Measurements from ENCODE around the gene TTLL10. TPM values are rescaled to one million over a fixed set of nuclear protein-coding genes. Genes with fewer than 3 reads are reported as not detected.

The TTLL10 gene
- polyA plus RNA-seq, 4 donors = 0.41 to 1.1 (median 0.63) TPM

DNA sequence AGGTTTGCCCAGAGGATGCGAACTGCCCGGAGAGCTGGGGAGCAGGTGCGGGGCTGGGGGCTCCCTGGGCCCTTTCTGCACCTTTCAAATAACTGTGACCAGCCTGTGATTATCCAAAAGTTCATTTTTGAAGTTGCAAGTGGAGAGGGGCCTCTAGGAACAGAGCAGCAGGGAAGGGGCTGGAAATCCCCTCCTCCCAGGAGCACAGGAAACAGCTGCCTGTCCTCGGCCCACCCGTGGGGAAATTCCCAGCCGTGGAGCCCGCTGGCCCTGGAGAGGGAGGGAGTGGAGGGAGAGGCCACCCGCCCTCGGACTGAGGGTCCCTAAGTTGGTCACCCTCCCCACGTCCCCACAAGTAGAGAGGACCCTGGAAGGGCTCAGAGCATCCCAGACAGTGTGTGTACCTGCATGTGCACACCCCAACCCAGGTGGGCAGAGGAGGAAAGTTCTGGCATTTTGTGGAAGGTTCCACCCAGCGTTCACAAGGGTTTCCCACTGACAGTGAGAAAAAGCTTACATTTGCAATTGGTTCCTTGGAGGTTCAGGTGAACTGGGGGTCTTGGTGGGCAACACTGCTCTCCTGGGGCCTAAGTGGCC lies 41.5 kb downstream of the TTLL10 start:
- DNase-seq (ENCODE audit: low read depth in 4 of 4, low spot score in 2 of 4) = no peak

DNA sequence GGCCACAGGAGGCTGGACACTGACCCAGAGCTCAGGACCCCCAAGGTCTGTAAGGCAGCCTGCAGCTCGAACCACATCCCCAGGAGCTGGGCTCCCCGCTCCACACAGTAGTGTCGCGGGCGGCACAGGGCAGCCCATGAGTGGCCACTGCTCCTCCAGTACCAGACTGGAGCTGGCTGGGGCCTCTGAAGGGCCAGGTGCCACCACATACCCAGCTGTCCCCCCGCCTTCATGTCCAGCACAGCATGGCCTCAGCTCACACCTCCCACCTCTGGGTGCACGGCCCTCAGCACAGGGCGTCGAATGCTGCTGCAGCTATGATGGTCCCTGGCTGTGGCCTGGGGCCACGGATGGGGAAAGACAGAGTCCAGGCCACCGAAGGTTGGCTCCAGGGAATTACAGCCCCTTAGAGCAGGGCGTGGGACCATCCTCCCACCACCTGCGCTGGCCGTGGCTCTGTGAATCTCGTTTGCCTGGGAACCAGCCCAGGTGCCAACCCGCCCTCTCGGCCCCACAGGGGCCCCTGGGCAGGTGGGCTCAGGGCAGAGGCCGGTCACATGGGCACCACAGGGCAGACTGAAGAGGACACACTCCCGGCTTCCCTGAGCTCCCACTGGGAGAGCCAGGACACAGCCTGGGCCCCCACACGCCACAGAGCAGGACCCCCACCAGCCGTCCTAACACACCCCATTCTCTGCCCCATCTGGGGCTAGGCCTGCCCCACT lies 42.4 kb downstream of the TTLL10 start:
- DNase-seq (ENCODE audit: low read depth in 4 of 4, low spot score in 2 of 4) = no peak

DNA sequence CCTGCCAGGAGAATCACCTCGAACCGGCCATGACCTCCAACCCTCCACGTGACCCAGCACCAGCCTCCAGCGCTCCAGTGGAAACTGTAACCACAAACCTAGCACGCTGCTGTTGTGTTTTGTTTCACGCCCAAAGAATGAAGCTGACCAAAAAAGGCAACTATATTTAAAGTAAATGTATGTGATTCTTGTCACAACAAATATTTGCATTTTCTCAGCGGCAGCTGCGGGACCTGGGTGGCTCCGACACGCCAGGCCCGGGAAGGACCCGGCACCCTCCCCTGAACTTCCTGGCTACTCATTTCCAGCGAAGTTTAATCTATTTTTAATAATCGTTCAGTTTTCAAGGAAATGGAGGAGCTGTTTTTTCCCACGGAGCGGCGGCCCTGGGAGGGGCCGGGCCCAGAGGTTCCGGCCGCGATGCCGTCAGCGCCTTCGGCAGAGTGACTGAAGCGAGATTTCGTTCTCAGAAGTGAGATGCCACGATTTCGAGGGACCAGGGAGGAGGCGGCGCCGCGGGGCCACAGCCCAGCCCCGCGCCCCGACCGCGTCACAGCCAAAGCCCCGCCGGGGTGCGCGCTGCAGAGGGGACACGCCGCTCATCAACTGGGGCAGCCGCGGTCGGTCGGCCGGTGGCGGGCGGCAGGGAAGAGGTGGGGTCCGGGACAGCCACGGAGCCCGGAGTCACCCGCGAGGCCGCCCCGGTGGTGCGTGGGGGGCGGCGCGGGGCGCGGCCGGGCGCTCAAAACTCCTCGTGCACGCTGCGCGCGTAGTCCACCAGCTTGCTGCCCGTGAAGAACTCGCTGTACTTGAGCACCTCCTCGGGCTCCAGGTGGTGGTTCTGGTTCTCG lies 43.3 kb downstream of the TTLL10 start:
- no peak for DNase-seq (ENCODE audit: low read depth in 4 of 4, low spot score in 2 of 4)

DNA sequence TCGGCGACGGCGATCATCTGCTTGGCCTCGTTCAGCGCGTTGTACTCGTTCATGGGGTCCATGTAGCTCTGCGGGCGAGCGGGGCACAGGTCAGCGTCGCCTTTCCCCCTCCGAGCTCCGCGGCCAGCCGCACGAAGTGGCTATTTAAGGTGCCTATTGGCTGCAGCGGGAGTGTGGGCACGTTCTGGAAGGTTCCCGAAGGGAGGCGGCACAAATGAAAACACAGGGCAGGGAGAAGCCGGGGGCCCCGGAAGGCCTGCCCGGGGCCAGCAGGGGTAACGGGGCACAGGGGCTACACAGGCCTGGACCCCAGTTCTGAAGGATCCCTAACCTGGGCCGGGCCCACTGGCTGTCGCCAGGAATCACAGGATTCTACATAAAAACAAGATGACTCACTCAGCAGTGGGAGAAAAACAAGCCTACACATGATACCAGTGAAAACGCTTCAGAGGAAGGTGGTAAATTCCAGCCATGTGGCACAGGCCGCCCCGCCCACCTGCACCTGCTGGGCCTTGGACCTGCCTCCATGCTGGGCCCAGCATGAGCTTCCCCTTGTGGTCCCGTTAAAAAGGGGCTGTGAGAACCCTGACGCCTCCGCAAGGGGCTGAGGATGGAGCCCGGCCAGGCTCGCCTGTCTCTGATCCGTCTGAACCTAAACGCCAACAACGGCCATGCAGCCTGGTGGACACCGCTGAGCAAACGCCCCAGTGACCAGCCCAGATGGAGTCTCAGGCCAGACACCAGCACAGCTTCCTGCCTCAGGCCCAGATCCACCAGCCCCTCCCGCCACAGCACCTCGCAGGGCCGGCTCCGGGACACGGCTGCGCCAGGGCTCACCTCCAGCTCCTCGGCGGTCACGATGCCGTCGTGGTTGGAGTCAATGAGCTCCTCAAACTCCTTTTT lies 44.2 kb downstream of the TTLL10 start:
- DNase-seq (ENCODE audit: low read depth in 4 of 4, low spot score in 2 of 4) = no peak

DNA sequence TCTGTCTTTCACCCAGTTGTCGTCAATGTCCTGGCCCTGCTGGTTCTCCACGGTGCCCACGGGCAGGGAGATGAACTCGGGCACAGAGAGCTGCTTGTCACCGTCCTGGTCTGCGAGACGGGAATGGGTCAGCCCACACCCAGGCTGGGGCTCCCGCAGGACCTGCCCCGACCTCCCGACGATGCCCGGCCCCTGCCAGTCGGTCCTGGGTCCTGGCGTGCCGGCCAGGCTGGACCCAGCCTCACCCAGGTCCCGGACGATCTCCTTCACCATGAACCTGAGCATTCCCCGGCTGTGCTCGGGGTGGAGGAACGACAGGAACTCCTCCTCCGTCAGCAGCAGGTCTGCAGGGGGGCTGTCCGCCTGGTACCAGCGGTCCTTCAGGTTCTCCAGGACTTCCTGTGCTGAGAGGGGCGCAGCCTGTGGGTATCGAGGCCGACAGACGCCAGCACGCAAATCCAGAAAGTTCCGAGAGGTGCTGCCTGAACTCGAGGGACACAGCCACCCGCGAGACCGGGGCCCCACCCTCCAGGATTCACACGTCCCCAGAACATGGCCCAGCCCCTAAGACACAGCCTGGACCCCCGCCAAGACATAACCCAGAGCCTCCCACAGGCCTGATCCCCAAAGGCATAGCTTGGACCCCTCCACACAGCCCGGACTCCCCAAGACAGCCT lies 45.0 kb downstream of the TTLL10 start:
- DNase-seq (ENCODE audit: low read depth in 4 of 4, low spot score in 2 of 4) = no peak

DNA sequence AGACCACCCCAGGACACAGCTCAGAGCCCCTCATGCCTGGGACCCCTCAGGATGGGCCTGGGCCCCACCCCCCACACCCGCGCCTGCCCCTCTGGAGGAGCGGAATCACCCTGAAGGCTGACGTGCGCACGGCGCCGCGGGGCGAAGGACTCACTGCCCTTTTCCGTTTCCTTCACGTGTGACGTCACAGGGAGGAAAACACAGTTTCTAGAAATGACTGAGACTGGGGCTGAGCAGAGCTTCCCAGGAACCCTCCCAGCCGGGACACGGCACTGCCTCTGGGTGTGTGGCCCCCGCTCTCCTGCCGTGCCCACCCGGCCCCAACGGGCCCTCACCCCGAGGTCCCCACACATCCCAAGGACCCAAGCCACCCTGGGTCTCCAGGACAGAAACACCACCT lies 45.7 kb downstream of the TTLL10 start:
- DNase-seq (ENCODE audit: low read depth in 4 of 4, low spot score in 2 of 4) = no peak

DNA sequence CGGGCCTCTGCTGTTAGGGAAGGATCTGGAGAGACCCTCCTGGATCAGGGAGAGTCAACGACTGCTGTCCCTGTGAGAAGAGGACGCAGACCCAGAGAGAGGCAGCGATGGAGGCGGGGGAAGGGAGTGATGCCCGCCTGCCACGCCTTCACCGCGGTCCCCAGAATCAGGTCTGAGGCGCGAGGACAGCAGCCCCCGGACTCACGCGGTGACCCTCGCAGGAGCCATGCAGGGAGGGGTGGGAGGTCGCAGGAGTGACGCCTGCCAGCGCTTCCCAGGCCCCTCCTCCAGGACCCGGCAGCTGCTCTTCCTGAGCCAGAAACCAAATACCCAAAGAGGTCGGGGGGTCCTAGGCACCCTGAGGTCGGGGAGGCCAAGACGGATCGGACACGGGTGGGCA lies 46.5 kb downstream of the TTLL10 start:
- no peak for DNase-seq (ENCODE audit: low read depth in 4 of 4, low spot score in 2 of 4)

DNA sequence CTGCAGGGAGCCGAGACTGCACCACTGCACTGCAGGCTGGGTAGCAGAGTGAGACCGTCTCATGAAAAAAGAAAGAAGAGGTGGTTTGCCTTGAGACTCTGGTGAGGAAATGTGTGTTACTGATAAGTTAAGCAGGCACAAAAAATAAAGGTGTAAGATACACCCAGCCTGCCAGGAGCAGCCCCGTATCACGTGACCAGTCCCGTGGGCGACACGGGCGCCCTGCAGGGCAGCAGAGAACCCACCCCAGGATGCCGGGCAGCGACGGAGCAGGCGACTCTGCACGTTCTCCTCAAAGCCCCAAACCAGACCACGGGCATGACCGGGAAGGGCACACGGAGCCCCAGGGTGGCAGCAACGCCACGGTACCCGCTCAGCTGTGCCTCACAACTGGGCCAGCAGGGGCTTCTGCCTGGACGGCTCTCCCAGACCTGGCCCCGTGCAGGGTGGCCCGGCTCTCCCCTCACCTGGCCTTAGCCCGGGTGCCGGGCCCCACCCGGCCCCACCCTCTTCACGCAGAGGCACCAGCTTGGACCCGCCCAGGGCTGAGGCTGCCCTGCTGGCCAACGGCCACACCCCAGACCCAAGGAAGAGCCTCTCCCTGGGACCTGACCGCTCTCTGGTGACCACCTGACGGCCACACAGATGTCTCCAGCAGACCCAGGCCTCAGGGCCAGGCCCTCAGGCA lies 48.4 kb downstream of the TTLL10 start:
- DNase-seq (ENCODE audit: low read depth in 4 of 4, low spot score in 2 of 4) = no peak

DNA sequence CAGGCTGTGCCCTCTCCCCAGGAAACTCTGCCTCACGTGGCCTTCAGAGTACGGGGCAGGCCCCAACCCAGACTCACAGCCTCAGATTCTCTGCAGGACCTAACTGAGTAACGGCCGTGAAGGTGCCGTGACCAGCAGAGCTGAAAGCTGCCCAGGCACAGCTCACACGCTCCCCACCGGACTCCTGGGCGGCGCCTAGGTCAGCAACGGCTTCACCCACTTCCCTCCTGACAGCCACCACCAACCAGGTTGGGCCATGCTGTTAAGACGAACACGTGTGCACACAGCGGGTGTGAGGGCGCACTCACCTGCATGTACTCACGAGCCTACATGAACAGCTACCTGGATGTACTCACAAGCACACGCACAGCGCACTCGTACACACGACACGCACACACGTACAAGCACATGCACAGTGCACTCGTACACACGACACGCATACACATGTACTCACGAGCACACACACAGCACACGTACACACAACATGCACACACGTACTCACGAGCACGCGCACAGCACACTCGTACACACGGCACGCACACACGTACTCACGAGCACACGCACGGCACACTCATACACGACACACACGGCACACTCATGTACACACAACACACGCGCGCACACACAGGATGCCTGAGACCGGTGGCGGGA lies 49.0 kb downstream of the TTLL10 start:
- DNase-seq (ENCODE audit: low read depth in 4 of 4, low spot score in 2 of 4) = no peak

DNA sequence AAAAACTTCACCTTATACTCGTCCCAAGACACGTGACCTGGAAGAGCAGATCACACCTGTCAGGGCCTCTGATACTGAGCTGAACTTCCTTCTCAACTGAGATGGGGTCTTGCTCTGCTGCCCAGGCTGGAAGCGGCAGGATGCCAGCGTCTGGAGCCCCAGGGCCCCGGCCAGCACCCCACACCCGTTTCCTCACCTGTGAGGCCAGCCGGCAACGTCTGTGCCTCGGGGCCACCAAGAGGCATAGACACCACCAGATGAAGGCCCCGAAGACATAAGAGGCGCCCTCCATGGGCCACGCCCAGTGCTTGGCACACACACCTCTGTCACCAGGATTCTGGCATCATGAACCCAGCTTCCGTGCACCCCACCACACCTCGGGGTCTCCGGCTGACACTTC lies 49.6 kb downstream of the TTLL10 start:
- no peak for DNase-seq (ENCODE audit: low read depth in 4 of 4, low spot score in 2 of 4)

DNA sequence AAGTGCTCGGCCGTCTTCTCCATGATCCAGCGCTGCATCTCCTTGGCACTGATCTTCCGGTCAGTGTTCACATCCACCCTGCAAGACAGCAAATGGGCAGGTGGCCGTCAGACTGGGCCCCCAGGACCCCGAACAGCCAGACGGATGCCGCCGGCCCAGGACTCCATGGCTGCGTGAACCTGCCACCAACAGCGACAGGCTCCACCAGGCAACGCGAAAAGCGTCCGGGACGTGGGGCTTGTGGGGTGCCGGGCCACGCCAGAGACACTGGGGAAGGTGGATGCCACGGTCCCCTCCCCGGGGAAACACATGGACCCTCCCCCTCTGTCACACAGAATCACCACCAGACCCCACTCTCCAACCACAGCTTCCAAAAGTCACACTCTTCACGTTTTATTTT lies 50.2 kb downstream of the TTLL10 start:
- no peak for DNase-seq (ENCODE audit: low read depth in 4 of 4, low spot score in 2 of 4)

DNA sequence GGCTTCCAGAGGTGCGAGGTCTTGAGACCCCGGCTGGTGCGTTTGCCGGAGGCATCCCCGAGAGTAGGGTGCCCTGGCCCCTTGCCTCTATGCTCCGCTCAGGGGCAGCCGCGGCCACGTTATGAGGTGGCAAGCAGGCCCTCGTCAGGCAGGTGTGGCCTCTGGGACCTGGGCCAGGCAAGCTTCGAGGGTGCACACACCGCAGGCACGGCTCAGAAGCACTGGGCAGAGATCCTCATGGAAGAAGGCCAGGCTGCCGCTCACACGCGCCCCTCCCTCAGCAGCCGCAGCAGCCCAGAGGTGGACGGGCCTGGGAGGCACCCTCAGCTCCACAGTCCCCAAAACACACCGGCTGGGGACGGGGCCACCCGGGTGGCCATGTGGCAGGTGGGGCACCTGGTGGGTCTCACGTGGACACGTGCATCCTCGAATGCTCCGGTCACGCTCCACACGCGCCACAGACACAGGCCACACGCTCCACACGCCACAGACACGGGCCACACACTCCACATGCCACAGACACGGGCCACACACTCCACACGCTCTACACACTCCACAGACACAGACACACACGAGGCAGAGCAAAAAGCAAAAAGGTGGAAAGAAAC lies 51.7 kb downstream of the TTLL10 start:
- DNase-seq (ENCODE audit: low read depth in 4 of 4, low spot score in 2 of 4) = no peak

DNA sequence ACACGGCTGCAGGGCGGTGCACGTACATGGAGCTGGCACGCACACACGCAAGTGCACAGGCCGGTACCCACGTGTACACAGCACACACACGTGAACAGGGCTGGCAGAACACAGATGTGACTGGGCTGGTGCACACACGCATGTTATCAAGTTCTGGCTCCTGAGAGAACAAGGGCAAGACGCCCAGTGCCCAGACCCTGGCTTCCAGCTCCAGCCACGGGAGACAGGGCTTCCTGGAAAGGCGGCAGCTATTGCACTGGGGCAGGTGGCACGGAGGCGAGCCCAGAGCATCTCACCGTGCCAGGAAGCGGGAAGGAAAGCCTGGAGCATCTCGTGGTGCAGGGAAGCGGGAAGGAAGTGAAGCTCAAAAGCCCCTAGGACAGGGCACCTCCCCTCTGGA lies 52.2 kb downstream of the TTLL10 start:
- no peak for DNase-seq (ENCODE audit: low read depth in 4 of 4, low spot score in 2 of 4)

DNA sequence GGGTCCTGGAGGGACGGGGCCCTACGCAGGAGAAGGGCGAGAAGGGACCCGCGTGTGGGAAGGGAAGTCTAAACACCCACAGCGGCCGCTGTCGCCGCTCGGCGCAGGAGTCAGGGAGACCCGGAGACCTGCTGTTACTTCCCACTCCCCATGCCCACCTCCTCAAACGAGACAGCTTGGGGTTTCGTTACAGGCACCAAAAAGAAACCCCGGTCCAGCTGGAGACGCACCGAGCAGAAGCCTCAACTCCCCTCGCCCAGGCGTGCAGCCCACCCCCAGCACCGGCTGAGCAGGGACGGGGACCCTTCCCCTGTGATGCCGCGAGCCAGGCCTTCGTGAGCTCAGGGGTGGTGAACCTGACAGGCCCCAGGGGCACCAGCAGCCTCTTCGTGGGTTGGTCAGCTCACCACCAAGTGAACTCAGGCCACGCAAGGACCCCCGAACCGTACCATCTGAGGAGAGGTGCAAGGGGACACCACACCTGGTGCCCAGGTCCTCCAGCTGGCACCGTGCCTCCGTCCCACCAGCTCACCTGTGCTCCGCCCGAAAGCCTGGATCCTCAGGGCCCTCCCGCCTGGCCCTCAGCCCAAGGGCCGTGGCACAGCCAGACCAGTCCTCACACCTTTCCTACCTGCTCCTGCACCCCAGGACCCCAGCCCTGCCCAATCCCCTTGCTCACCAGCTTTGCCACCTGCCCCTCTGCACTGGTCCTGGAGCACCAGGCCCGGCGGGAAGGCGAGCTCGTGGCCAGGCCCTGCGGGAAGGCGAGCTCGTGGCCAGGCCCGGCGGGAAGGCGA lies 53.1 kb downstream of the TTLL10 start:
- no peak for DNase-seq (ENCODE audit: low read depth in 4 of 4, low spot score in 2 of 4)

DNA sequence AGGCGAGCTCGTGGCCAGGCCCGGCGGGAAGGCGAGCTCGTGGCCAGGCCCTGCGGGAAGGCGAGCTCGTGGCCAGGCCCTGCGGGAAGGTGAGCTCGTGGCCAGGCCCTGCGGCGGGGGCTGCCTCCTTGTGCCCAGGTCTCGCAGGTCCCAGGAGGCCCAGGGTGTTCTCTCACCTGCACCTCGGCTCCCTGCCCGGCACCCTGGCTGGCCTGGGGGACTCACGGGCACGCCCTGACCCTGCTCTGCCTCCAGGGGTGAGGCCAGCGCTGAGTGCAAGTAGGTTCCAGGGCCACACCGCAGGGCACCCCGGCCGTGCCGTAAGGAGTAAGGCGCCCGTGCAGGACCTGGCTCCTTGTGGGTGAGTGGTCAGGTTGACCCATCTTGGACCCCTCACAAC lies 53.7 kb downstream of the TTLL10 start:
- DNase-seq (ENCODE audit: low read depth in 4 of 4, low spot score in 2 of 4) = no peak

DNA sequence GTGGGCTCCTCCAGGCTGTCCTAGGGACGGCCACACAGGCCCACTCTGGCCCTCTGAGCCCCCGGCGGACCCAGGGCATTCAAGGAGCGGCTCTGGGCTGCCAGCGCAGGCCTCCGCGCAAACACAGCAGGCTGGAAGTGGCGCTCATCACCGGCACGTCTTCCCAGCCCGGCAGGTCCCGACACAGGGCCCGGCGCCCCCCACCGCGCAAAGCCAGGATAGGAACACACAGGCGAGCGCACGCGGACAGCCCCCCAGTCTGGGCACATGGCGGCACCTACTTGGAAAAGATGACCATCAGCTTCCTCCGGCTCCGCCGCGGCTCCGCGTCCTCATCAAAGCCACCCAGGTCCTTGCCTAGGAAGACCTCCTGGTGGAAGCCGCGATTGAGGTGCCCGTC lies 54.5 kb downstream of the TTLL10 start:
- DNase-seq (ENCODE audit: low read depth in 4 of 4, low spot score in 2 of 4) = no peak

DNA sequence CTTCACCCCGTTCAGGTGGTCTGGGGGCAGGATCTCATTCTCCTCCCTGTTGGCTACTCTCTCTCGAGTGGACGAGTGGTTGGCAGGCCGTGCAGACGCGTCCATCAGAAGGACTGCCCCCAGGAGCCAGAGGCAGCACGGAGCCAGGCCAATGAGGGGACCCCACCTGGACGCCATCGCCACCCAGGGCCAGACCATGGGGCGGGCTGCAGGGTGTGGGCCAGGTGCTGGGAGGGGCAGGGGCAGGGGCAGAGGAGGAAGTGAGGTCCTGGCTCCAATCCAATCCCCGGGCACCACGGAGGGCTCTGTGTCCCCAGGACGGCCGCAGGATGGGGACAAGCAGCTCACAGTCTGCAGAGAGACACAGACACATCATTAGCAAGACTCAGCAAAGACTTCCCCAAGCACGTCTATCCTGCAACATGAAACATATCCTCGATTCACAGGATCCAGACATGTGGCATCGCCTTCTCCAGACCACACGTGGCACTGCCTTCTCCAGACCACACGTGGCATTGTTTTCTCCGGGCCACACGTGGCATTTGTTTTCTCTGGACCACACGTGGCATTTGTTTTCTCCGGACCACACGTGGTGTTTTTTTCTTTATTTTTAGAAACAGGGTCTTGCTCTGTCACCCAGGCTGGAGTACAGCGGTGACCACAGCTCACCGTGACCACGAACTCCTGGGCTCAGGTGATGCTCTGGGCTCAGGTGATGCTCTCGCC lies 55.1 kb downstream of the TTLL10 start:
- no peak for DNase-seq (ENCODE audit: low read depth in 4 of 4, low spot score in 2 of 4)

Data from left renal cortex interstitium (tissue), 4 donors.